SK-N-MC (cell line): Measurements from ENCODE around the gene SLAMF9.

Experiments
- EZH2 ChIP-seq: fragments of 200-600 bp; sonication (generic); IDR thresholded peaks from one replicate; pipeline ENCODE4 v1.6.1; 2017; ENCODE audit warnings: antibody characterized with exemption
- FOXP2 ChIP-seq: optimal IDR thresholded peaks from 2 replicates; pipeline ENCODE3; 2011; ENCODE audit warnings: mild to moderate bottlenecking, moderate library complexity; ENCODE audit not compliant: insufficient read depth; ENCODE audit errors: extremely low read length, control extremely low read depth
- POLR2AphosphoS5 ChIP-seq: IDR thresholded peaks from 2 replicates; pipeline ENCODE4 v1.6.1; 2012; ENCODE audit warnings: mild to moderate bottlenecking, low read depth, low read length, borderline replicate concordance

DNA sequence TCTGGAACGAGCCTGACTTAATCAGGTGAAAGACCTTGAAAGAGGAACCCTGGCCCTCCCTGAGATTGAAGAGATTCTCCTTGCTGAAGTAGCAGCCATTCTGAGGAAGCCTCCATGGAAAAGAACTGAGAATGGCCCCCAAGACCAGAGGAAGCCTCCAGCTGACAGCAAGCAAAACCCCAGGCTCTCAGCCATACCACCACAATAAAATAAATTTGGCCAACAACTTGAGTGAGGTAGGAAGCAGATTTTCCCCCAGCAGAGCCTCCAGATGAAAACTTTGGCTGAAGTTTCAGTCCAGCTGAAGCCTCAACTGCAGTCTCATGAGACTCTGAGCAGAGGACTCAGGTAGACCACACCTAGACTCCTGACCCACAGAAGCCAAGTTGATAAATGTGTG lies 34.0 kb upstream of the SLAMF9 start:
- TF ChIP-seq POLR2AphosphoS5 (no peak), FOXP2 (no peak), EZH2 (no peak)
